ENCODE results near the gene THADA.
"Not testable (repeated sequence)": the region's sequence is repeated elsewhere in the genome, so short reads cannot be mapped to it uniquely, and the experiment has no call there.

The THADA gene

DNA sequence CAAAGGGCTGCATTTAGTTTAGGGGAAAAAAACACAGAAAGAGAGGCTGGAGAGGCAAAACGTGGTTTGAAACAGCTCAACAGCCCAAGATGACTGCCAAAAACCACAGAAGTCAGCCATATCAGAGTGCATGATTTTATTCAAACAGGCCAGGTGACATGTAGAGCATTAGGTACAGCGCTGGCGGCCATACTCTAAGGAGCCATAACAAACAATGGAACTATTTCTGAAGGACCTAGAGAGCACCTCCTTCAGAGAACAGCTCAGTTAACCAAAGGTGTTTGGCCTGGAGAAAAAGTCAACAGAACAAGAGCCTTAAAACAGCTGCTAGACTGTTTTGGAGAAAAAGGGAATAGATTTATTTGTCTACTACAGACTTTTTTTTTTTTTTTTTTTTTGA lies 2.6 kb downstream of the THADA start:
- DNase-seq = no peak

GRCh38 chr2:43592443-43592842 lies 3.4 kb downstream of the THADA start:
- DNase-seq = no peak

DNA sequence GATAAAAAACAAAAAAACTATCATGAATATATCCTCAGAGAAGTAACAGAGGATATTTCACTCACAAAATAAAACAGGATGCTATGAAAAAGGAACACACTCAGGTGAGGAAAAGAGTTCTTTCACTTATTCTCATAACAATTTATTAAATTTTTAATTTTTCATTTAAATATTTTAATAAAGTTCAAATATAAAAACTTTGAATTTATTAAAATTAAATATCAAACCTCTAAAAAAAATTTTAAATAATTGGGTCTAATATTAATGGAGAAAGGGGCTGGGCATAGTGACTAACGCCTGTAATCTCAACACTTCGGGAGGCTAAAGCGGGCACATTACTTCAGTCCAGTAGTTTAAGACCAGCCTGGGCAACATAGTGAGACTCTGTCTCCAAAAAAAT lies 10.1 kb downstream of the THADA start:
- no peak for DNase-seq

GRCh38 chr2:43579275-43579981 lies 16.4 kb downstream of the THADA start:
- no peak for DNase-seq

DNA sequence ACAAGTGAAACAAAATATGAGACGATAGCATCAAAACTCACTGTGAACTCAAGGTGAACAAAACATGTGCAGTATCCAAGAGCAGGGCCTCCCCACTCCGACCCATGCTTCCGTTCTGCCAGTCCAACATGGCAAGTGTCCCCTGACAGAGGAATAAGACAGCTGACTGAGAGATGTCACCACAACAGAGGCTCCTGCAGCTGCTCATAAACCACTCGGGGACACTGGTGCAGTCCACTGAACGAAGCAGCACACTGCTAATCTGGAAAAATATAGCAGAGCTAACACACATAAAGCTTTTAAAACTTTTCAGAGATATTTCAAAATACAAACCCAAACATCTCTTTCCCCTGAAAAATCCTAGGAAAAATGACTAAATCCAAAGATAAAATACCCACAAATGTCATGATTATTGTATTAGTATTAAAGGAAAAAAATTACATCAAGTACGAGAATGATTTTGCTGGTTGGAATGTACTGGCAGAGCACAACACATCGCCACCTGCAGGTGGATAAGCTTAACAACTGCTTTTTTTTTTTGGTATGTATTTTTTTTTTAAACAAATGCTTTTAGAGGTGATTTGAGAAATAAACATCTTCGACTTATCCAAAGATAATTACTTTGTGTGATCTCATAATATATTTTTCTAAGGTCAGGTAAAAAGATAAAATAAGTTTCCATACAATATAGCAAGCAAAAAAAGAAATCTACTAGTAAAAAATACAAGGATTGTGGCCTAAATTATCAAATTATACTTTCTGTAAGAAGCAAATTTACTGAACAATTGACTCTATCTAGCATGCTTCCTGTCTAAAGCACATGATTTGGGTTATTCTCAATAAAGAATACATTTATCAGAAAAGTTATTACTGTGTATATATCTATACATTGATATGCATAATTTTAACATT lies 18.6 kb downstream of the THADA start:
- no peak for DNase-seq

DNA sequence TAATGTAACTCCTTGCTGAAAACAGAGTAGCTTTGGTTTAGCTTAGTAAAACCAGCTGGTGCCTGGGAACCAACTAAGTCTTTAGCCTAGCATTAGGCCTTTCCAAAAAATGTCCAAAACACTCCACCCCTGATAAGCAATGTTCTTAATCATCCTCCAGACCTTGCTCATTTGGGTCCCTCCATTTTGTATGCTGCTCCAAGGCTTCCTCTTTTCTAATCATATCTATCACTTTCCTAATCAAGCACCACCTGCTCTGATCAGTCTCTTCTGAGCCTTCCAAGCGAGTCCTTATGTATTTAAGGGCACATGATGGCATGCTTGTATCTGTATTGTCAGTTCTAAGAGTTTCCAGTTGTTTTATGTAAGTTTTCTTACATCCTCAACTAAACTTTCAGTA lies 23.6 kb downstream of the THADA start:
- DNase-seq = no peak

DNA sequence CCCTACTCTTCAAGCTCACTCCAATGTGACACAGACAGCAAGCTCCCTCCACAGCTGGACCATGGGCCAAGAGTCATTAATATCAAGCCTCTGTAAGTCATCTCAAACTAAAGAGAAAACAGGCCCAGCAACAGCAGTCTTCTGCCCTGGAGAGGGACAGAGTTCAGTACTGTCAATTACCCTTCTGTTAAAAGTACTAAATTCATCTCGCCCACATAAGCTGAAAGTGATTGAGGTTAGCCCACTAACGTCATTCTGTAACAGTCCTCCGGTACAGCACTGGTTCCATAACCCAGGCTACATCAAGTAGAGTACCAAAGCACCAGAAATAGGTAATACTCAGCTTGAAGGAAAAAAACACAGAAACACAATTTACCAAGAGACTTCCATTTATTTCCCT lies 25.9 kb downstream of the THADA start:
- no peak for DNase-seq

GRCh38 chr2:43568228-43568627 lies 27.6 kb downstream of the THADA start:
- no peak for DNase-seq

DNA sequence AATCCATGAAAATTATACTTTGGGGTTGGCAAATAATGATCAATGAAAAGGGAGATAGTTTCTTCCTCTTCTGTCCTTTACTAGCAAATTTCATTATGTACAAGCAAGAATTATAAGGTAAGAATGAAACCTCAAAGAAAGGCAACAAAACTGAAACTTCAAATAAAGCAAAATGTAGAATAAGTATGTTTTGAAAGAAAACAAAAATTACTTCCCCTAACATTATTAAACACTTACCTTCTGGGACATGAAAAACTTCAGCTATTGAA lies 29.4 kb downstream of the THADA start:
- DNase-seq = no peak

- DNase-seq = no peak
Measured at GRCh38 chr2:43563679-43564078, 32.2 kb downstream of the THADA start.

GRCh38 chr2:43560231-43560547 lies 35.6 kb downstream of the THADA start:
- DNase-seq = no peak

GRCh38 chr2:43559391-43560230 lies 36.2 kb downstream of the THADA start:
- no peak for DNase-seq

- no peak for DNase-seq
Measured at GRCh38 chr2:43557196-43557595, 38.6 kb downstream of the THADA start.

- DNase-seq = no peak
Measured at GRCh38 chr2:43556256-43556655, 39.6 kb downstream of the THADA start.

- DNase-seq = no peak
Measured at GRCh38 chr2:43553341-43553855, 42.4 kb downstream of the THADA start.

GRCh38 chr2:43551990-43552389 lies 43.8 kb downstream of the THADA start:
- DNase-seq = no peak

GRCh38 chr2:43548381-43548780 lies 47.5 kb downstream of the THADA start:
- not testable (repeated sequence) for DNase-seq

DNA sequence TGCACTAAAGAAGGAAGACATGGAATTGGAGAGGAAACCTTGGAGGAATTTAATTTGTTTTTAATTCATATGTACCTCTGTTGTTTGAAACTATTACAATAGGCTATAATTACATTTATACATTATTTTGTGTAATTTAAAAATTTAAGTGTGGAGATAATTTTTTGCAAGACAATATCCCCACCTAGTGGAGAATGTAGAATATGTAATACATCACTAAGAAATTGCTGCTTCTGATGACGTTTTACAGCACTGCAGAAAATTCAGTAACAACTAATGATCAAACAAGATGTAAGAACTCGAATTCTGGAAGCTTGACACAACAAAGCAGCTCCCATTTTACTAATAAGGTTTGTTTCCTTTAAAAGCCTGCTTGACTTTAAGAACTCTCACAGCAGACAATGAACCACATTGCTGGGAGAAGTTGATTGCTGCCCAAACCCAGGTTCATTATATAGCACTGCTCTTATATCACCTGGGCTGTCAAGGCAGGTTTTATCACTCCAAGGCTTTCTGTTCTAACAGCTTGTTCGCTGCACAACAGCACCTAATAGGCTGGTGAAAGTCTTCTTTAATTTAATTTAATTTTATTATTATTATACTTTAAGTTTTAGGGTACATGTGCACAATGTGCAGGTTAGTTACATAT lies 53.4 kb downstream of the THADA start:
- no peak for DNase-seq

- DNase-seq = no peak
Measured at GRCh38 chr2:43541165-43541564, 54.7 kb downstream of the THADA start.

DNA sequence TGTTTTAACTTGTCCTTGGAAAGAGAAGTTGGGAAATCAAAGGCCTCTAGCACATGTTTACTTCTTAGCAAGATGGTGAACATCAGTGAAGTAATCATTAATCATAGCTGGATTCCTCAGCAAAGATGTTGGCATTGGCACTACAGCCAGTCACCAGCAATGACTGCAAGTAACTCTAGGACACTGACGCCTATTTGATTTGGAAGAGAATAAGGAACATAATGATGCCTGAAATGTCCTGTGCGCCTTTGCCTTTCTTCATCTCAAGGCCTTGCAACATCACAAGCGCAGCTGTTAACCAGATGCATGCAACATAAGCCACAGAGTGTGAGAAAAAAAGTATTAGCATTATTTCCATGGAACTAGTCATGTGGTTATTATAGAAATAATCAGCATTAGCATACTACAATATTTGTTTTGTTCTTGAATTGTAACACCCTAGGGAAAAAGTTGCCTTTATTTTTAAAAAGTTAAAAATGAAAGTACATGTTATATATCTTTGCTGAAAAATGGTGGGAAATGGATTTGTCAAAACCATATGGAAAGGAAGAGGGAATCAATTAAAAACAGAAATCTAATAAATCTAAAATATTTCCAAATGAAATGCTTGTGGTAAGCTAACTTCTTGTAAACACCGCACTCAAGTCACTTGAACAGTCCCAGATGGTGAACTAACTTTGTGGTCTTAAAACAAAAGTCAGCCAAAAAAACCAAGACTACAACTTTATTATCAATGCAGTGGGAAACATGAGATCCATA lies 55.6 kb downstream of the THADA start:
- DNase-seq = no peak

- DNase-seq = no peak
Measured at GRCh38 chr2:43539436-43539835, 56.4 kb downstream of the THADA start.

- DNase-seq = no peak
Measured at GRCh38 chr2:43538034-43538670, 57.7 kb downstream of the THADA start.

Data from activated CD4-positive, CD25-positive, alpha-beta regulatory T cell treated with anti-CD3 and anti-CD28 coated beads, Interleukin-2, amount 50 U/mL, for 72 hours (primary cell).